Measurements from ENCODE around the gene ALOX12.
A peak's percentile ranks its signal among the peaks of the same experiment; 100 is the strongest.

The ALOX12 gene

GRCh38 chr17:6997171-6997570, 1.3 kb downstream of the ALOX12 start:
- Histone ChIP-seq H3K4me3 (ENCODE audit: low read depth, low read length) (no peak overlapping the region), H3K36me3 (peaks cover 12% of the 10 kb centered on the region), H3K9me3 (ENCODE audit: severe bottlenecking) (no peaks in the 10 kb centered on the region), H3K27ac (no peak overlapping the region), H3K27me3 (ENCODE audit: insufficient read depth, low read depth, severe bottlenecking) (no peaks in the 10 kb centered on the region)
- no peak for TF ChIP-seq CTCF (IDR thresholded peaks at IDR 0.05; ENCODE audit: low read depth, low read length)
- DNase-seq: no peak

- Histone ChIP-seq H3K27ac (no peak overlapping the region), H3K36me3 (peaks cover 16% of the 10 kb centered on the region), H3K27me3 (ENCODE audit: insufficient read depth, low read depth, severe bottlenecking) (no peaks in the 10 kb centered on the region), H3K4me3 (ENCODE audit: low read depth, low read length) (no peak overlapping the region), H3K9me3 (ENCODE audit: severe bottlenecking) (no peaks in the 10 kb centered on the region)
- no peak for TF ChIP-seq CTCF (IDR thresholded peaks at IDR 0.05; ENCODE audit: low read depth, low read length)
- no peak for DNase-seq
Measured at GRCh38 chr17:6998855-6999508, 3.1 kb downstream of the ALOX12 start.

- no peak for DNase-seq
- Histone ChIP-seq H3K27me3 (ENCODE audit: insufficient read depth, low read depth, severe bottlenecking) (no peaks in the 10 kb centered on the region), H3K9me3 (ENCODE audit: severe bottlenecking) (no peaks in the 10 kb centered on the region), H3K36me3 (peaks cover 16% of the 10 kb centered on the region), H3K4me3 (ENCODE audit: low read depth, low read length) (no peak overlapping the region), H3K27ac (no peak overlapping the region)
- TF ChIP-seq CTCF (IDR thresholded peaks at IDR 0.05; ENCODE audit: low read depth, low read length): peak; percentile 60; the same call in 1 of the 2 replicates
Measured at GRCh38 chr17:7001318-7001961, 5.6 kb downstream of the ALOX12 start.

GRCh38 chr17:7002288-7003047, 6.6 kb downstream of the ALOX12 start:
- no peak for TF ChIP-seq CTCF (IDR thresholded peaks at IDR 0.05; ENCODE audit: low read depth, low read length)
- Histone ChIP-seq H3K27ac (no peak overlapping the region), H3K9me3 (ENCODE audit: severe bottlenecking) (no peaks in the 10 kb centered on the region), H3K27me3 (ENCODE audit: insufficient read depth, low read depth, severe bottlenecking) (no peaks in the 10 kb centered on the region), H3K36me3 (peaks cover 16% of the 10 kb centered on the region), H3K4me3 (ENCODE audit: low read depth, low read length) (no peak overlapping the region)
- DNase-seq: no peak

GRCh38 chr17:7003745-7004144, 7.9 kb downstream of the ALOX12 start:
- TF ChIP-seq CTCF (IDR thresholded peaks at IDR 0.05; ENCODE audit: low read depth, low read length): no peak
- no peak for DNase-seq
- no peaks in the 10 kb centered on the region for H3K9me3 ChIP-seq (ENCODE audit: severe bottlenecking)
- no peaks in the 10 kb centered on the region for H3K27me3 ChIP-seq (ENCODE audit: insufficient read depth, low read depth, severe bottlenecking)
- peaks cover 16% of the 10 kb centered on the region for H3K36me3 ChIP-seq
- H3K27ac ChIP-seq: no peak overlapping the region
- no peak overlapping the region for H3K4me3 ChIP-seq (ENCODE audit: low read depth, low read length)
